HCT116 (cell line): ENCODE measurements around the gene S100PBP.
"Not testable (repeated sequence)": the region's sequence is repeated elsewhere in the genome, so short reads cannot be mapped to it uniquely, and the experiment has no call there.

Experiments used
- CBX3 ChIP-seq: IDR thresholded peaks from 2 replicates; pipeline ENCODE4 v1.6.1; 2012; ENCODE audit warnings: low read depth
- CTCF ChIP-seq, 3 experiments: fragments of 200-600 bp in 1 of 3; sonication (generic) in 1 of 3; IDR thresholded peaks in 2 of 3; conservative IDR thresholded peaks in 1 of 3; 2 replicates each; pipeline ENCODE4 v1.5.1; 2012 to 2017; ENCODE audit warnings: low read depth in 2 of 3, low read length in 2 of 3, antibody characterized with exemption in 1 of 3, borderline replicate concordance in 1 of 3, control low read depth in 1 of 3, mild to moderate bottlenecking in 1 of 3, mixed read lengths in 1 of 3, mixed run types in 1 of 3, moderate library complexity in 1 of 3; ENCODE audit not compliant: insufficient read depth in 1 of 3
- ELF1 ChIP-seq: IDR thresholded peaks from 2 replicates; pipeline ENCODE4 v1.6.1; 2012; ENCODE audit warnings: low read depth, borderline replicate concordance
- EZH2phosphoT487 ChIP-seq: fragments of 200-600 bp; IDR thresholded peaks from 2 replicates; pipeline ENCODE4 v1.6.1; 2018; ENCODE audit warnings: antibody characterized with exemption, borderline replicate concordance
- JUND ChIP-seq: IDR thresholded peaks from 2 replicates; pipeline ENCODE4 v1.6.1; 2012
- MAX ChIP-seq: IDR thresholded peaks from 2 replicates; pipeline ENCODE4 v1.6.1; 2012
- POLR2A ChIP-seq: IDR thresholded peaks from 2 replicates; pipeline ENCODE4 v1.7.0; 2011; ENCODE audit warnings: borderline replicate concordance; ENCODE audit not compliant: insufficient read depth, insufficient read length; ENCODE audit errors: extremely low read depth
- POLR2AphosphoS5 ChIP-seq: IDR thresholded peaks from 2 replicates; pipeline ENCODE4 v1.6.1; 2011; ENCODE audit warnings: mild to moderate bottlenecking, low read depth, low read length, moderate library complexity
- RAD21 ChIP-seq: IDR thresholded peaks from 2 replicates; pipeline ENCODE4 v1.6.1; 2012; ENCODE audit warnings: low read depth, mild to moderate bottlenecking

- TF ChIP-seq EZH2phosphoT487; CTCF (IDR thresholded peaks at IDR 0.05 in 2 of 3, conservative IDR thresholded peaks at IDR 0.05 in 1 of 3; ENCODE audit: borderline replicate concordance in 1 of 3, insufficient read depth in 1 of 3, low read depth in 2 of 3, low read length in 2 of 3); MAX; POLR2AphosphoS5; RAD21; ELF1; POLR2A; CBX3; JUND: not testable (repeated sequence)
Measured at GRCh38 chr1:32905588-32905987, 88.1 kb downstream of the S100PBP start.
